OCI-M2 (cell line): ENCODE results near the gene P2RX6.
"Not testable (repeated sequence)": the region's sequence is repeated elsewhere in the genome, so short reads cannot be mapped to it uniquely, and the experiment has no call there.

ENCODE experiments used
- DNase-seq: peaks from one replicate; lab custom pipeline; 2025; ENCODE audit not compliant: unreplicated experiment; lab: John Stamatoyannopoulos, UW

P2RX6 gene

GRCh38 chr22:21014726-21015465 is at the start of gene P2RX6:
Gene P2RX6, plus strand, starts transcription at chr22:21015165. Its CDS starts 10 bp downstream, at chr22:21015175.
- DNase-seq = peak; percentile 16

GRCh38 chr22:20965888-20966855 is 48.8 kb upstream of the P2RX6 start:
- DNase-seq = no peak

- DNase-seq = no peak
These were observed 47.9 kb upstream of the P2RX6 start, which contains the start of gene AIFM3 for GRCh38 chr22:20966883-20967696. Gene AIFM3, plus strand, starts transcription at chr22:20967255. Its CDS starts 690 bp downstream, at chr22:20967945.

- DNase-seq = no peak
These were observed 47.2 kb upstream of the P2RX6 start for GRCh38 chr22:20967697-20968211.

- DNase-seq = no peak
These were observed 46.5 kb upstream of the P2RX6 start for GRCh38 chr22:20968281-20968977.

- DNase-seq = no peak
These were observed 43.9 kb upstream of the P2RX6 start for GRCh38 chr22:20970939-20971657.

- DNase-seq = not testable (repeated sequence)
These were observed 42.8 kb upstream of the P2RX6 start for GRCh38 chr22:20972014-20972694.

- DNase-seq = no peak
These were observed 41.9 kb upstream of the P2RX6 start for GRCh38 chr22:20972933-20973577.

GRCh38 chr22:20973634-20974286 is 41.2 kb upstream of the P2RX6 start:
- DNase-seq = no peak

GRCh38 chr22:20974336-20974955 is 40.5 kb upstream of the P2RX6 start:
- DNase-seq = no peak

- no peak for DNase-seq
These were observed 39.2 kb upstream of the P2RX6 start for GRCh38 chr22:20975541-20976290.

- DNase-seq = no peak
These were observed 38.6 kb upstream of the P2RX6 start for GRCh38 chr22:20976291-20976877.

GRCh38 chr22:20977019-20977418 is 37.9 kb upstream of the P2RX6 start:
- DNase-seq = no peak

- DNase-seq = no peak
These were observed 37.3 kb upstream of the P2RX6 start for GRCh38 chr22:20977516-20978170.

GRCh38 chr22:20978419-20978818 is 36.5 kb upstream of the P2RX6 start:
- no peak for DNase-seq
